NCI-H1694 treated with DMSO at 0.1 percent for 48 hours (cell line): ENCODE measurements around the gene UBA52.
A peak's percentile ranks its signal among the peaks of the same experiment; 100 is the strongest.
"Not testable (repeated sequence)": the region's sequence is repeated elsewhere in the genome, so short reads cannot be mapped to it uniquely, and the experiment has no call there.

Experiments
- DNase-seq: peaks from one replicate; lab custom pipeline; 2025; lab: John Stamatoyannopoulos, UW

The UBA52 gene

DNA sequence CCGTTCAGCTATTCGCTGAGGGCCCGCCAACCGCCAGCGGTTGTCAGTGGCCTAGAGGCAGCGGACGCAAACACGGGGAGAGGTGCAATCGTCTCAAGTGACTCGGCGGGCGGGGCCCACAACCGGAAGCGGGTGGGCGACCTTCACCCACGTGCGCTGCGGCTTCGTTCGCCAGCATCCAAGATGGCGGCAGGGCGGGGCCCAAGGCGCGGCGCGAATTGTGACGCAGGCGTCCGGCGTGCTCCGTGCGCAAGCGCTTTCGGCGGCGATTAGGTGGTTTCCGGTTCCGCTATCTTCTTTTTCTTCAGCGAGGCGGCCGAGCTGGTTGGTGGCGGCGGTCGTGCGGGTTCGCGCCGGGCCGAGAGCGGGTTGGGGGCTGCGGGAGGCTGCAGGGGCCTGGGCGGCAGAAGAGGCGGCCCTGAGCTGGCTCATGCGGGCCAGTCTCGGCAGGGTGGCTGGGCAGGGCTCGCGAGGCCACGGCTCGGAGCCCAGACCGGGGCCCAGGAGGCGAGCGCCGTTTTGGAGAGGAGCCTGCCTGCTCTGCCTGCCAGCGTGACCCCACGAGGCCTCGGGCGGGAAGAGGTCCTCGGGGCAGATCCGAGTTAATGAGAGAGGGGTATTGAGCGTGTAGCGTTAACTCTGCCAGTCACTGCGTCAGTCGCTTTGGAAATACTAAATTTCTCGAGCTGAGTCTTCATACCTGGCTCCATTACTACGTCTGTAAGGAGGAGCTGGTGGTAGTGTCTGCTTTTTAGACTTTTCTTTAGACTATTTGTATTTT is at the start of gene UBA52:
UBA52 (plus strand) TSS at position 294 of the 781 bp plus-strand sequence. CDS start 1,444 bp downstream, outside the sequence.
- DNase-seq, result peak; percentile 96

DNA sequence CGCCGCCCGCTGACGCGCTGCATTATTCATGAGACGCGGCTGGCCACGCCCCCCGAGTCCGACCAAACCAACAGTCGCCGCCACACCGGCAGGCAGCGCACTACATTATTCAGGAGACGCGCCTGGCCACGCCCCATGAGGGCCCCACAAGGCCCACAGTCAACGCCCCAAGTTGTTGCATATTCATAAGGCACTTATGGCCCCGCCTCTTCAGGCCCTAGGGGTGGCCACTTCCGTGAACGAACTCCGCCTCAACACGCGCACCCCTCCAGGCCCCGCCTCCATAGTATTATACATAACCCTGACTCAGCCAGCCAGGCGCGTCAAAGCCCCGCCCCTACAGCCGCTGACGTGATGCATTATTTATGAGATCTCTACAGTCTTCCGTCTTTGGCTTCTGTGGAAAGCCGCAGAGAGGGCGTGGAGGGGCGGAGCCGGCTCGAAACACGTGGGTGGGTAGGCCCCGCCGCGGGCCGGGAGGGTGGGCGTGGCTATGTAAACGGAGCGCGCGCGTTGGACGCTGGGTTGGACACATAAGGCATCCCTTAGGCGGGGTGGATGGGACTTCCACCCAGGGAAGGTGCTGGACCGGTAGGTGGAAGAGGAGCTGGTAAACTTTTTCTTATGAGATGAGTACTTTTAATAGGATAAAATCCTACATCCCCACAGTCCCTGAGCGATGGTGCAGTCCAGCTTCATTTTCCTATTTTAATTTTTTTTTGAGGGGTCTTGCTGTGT is 49.4 kb upstream of the UBA52 start:
- peak; percentile 100 for DNase-seq

DNA sequence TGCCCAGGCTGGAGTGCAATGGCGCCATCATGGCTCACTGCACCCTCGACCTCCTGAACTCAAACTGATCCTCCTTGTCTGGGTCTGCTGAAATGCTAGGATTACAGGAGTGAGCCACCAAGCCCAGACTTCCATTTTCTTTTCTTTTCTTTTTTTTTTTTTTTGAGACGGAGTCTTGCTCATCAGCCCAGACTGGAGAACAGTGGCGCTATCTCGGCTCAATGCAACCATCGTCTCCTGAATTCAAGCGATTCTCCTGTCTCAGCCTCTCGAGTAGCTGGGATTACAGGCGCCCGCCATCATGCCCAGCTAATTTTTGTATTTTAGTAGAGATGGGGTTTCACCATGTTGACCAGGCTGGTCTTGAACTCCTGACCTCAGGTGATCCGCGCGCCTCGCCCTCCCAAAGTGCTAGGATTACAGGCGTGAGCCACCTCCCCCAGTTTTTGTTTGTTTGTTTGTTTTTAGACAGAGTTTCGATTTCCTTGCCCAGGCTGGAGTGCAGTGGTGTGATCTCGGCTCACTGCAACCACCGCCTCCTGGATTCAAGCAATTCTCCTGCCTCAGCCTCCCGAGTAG is 48.7 kb upstream of the UBA52 start:
- not testable (repeated sequence) for DNase-seq

DNA sequence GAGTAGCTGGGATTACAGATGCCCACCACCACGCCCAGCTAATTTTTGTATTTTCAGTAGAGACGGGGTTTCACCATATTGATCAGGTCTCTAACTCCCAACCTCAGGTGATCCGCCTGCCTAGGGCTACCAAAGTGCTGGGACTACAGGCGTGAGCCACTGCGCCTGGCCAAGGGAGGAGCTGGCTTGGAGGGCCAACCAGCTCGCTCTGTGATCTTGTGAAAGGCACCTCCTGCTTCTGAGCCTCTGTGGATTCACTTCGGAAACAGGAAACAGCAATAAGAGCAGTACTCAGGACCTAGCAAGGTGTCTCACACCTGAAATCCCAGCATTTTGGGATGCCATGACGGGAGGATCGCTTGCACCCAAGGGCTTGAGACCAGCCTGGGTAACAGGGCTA is 47.8 kb upstream of the UBA52 start:
- DNase-seq, result no peak

DNA sequence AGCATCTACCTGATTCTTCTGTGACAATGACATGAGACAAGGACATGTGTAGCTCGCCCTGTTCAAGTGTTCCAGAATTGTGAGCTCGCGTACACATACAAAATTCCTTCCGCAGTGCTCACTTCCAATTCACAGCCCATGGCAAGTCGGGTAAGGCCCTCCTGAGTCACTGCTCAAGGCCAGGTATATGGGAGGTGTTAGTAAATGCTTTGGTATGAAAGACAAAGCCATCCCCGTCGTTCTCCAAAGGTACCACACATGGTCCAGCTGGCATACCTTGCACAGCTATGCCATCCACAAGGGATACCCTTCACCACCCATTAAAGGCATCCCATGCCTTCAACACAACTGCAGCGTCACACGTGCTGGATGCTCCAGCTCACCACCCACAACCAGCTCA is 45.3 kb upstream of the UBA52 start:
- no peak for DNase-seq

DNA sequence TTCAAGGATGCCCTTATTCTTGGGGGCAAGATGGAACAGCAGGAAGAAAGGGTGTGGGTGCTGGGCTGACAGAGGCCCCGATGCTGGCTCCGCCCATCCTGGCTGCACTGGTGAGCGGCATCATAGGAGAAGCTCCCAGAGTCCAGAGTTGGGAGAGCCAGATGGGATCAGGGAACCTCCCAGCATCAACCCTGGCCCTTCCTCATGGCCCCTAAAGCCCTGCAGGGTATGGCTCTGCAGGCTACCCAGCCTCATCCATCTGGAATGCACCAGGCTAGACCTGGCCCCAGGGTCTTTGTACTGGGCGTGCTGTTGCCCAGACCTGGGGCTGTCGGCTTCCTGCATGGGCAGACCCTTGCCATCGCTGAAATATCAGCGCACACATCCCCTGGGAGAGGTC is 41.9 kb upstream of the UBA52 start:
- DNase-seq, result peak; percentile 65

DNA sequence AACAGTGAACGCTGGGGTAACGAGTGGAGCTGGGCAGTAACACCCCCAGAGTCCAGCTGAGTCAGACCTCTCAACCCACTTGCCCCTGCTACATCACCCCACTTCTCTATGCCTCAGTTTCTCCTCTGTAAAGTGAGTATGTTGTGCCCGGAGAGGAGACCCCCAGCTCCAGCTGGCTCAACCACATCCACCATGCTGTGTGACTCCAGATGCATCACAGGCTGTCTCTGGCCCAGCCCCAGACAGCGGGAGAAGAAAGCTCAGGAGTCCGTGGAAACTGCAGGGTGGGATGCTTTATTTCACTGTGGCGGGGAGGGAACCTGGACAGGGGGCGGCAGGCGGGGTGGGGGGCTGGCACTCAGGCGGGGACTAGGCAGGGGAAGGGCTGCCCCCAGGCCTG is 40.2 kb upstream of the UBA52 start:
- no peak for DNase-seq

DNA sequence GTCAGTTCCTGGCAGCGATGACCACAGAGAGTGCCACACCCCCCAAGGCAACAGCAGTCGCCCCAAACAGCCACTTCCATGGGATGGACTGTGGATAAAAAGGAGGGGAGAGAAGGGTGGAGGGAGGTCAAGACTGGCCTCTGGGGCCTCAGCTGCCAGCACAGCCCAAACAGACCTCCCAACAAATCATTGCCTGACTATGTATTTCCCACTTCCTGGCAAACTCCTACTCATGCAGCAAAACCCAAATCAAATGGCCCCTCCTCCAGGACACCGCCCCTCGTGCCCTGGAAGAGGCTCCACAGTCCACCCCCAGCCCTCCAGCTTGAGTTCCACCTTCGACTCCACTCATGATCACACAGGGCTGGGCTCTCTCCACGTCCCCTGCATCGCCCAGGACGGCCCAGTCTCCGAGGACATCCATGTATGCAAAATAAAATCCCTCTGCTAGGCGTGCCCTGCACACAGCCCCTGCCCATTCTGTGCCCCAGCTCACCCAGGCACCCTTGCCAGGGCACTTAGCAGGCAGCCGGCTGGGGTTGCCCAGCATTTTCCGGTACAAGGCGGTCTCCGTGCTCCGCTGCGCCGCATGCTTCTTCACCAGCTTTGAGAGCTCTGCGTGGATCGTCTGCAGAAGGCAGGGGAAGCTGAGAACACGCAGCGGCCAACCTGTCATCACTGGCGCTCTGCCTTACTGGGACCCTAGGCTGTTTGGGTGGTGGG is 39.3 kb upstream of the UBA52 start:
- no peak for DNase-seq

DNA sequence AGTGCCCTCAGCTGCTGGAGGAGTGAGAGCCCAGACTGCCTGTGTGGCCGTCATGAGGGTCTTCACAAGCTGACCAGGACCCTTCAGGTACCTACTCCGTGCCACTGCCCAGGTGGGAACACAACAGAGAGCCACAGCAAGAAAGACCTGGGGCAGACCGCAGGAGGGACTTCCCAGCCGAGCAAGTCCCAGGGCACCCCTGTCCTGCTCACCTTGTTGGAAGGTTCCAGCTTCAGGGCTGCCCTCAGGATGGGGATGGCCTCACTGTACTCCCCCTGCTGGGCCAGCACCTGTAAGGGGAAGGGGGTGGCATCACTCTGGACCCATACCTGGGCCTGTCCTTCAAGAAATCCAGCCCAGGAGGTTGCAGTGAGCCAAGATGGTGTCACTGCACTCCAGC is 38.6 kb upstream of the UBA52 start:
- no peak for DNase-seq

DNA sequence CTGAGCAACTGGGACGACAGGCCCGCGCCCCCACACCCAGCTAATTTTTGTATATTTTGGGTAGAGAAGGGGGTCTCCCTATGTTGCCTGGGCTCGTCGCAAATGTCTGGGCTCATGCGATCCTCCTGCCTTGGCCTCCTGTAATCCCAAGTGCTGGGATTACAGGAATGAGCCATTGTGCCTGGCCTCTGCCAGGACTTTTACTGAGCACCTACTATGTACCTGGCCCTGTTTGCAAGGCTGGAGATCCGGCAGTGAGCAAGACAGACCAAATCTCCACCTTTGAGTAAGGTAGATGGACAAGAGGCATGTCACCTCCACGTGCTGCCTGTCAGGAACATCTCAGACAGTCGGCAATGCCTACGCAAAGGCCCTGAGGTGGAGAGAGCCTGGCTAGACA is 35.2 kb upstream of the UBA52 start:
- no peak for DNase-seq

DNA sequence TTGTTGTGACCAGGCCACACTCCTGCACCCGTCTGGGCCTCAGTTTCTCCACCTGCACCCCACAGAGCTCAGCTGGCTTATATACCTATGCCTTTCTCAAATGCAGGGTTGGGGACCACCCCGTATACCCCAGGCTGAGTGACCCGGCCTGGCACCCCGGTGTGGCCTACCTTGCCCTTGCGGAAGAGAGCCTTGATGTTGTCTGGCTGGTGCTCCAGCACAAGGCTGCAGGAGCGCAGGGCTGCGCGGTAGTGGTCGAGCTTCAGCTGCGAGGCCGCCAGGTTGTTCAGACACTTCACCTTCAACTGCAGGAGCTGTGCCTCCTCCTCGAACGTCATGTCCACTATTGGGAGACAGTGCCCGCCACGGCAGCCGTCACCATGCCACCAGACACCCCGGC is 34.2 kb upstream of the UBA52 start:
- DNase-seq, result no peak

DNA sequence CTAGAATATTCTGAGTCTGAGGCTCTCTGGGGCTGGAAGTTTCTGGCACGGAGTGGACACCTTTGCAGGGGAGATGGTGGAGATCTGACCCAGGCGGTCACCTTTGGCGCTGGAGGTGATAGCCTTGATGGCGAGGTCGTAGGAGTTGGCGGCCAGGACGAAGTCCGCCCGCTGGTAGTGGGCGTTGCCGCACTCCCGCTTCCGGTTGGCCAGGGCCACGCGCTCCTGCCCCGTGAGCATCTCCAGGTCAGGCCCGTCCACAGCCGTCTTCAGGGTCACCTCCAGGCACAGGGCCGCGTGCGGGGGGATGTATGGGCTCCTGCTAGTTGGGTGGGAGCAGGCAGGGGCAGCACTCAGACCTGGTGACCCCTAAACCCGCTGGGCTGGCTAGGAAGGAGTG is 33.5 kb upstream of the UBA52 start:
- DNase-seq, result no peak

DNA sequence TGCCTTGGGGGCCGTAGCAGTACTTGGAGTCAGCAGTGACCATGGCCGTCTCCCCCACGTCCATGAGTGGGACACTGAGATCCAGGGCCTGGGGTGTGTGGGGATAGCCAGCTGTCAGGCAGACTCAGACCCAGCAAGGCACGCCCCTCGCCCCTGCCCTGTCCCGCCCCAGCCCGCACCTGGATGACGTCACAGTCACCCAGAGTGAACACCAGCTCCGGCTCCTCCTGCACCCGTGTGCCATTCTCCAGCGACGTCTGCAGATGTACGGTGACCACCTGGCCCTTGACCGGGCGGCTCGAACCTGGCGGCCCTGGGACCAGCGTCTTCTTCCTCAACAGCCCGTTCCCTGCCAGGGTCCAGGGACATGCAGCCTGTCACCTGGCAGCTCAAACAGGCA is 32.3 kb upstream of the UBA52 start:
- DNase-seq, result no peak

DNA sequence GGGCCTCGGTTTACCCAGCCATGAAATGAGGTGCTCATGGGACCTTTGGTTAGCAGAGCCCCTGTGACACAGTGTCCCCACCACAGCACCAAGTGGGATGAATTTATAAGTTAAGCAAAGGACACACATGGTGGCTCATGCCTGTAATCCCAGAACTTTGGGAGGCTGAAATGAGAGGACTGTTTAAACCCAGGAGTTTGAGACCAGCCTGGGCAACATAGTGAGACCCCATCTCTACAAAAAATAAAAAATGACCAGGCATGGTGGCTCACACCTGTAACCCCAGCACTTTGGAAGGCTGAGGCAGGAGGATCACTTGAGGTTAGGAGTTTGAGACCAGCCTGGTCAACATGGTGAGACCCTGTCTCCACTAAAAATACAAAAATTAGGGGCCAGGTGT is 31.5 kb upstream of the UBA52 start:
- DNase-seq, result not testable (repeated sequence)

DNA sequence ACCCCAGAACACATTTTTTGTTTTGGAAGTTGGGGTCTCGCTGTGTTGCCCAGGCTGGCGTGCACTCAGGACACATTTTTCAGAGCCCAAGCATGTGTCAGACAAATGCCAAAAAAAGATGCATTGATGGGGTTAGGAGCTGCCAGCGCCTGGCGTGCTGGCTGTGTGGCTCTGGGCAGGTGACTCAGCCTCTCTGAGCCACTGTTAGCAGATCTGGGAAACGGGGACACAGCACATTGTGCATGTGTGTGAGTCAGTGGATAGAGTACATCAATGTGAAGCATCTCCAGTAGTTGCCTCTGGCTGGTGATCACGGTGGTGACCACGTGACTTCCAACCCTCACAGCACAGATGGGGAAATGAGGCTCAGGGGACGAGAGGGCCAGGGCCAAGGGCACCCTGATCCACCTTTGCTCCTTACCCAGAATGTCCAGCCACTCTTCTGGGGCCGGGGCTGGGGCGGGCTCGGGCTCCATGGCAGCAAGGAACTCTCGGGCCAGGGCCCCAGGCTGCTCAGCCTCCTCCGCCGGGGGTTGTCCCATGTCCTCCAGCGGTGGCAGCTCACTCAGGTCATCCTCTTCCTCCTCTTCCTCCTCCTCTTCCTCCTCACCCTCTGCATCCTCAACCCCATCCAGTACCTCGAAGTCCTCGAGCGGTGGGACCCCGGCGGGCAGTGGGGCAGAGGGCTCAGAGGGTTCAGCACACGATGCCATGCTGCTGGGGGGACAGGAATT is 30.2 kb upstream of the UBA52 start:
- DNase-seq, result no peak

DNA sequence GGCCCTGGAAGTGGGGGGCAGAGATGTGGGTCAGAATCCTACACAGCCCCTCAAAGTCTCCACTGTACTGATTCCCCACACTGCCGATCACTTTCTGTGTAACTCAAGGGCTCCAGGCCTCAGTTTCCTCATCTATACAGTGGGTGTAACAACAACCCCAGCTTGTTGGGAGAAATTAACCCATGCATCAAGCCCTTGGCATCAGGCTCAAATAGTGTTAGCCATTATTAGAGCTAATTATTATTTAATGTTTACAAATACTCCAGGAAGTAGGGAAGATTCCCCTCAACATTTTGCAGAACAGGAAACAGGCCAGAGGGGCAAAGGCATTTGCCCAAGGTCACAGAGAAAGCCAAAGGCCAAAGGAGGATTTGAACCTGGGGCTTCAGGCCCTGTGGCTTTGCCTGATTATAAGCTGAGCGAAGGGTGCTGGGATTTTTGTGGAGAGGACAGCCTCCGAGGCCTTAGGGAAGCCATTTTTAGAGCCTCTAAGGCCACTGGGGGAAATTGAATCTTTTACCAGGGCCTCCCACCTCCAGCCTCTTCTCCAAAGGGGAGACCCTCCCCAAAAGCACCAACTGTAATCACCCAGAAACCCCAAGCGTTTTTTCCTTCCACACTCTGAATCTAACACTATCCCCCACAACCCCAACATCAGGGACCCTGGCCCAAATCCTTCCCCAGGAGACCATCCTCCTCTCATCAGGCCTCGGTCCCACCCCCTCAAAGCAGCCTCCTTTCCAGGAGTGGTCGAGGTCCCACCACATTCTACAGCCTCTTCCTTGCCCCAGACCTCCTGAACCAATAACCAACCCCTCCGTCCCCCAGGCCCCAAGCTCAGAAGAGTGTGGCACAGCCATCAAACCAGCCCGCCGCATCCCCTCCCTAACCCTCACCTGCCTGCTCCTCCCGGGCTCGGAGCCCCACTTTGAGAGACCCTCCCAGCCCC is 29.4 kb upstream of the UBA52 start:
- no peak for DNase-seq

DNA sequence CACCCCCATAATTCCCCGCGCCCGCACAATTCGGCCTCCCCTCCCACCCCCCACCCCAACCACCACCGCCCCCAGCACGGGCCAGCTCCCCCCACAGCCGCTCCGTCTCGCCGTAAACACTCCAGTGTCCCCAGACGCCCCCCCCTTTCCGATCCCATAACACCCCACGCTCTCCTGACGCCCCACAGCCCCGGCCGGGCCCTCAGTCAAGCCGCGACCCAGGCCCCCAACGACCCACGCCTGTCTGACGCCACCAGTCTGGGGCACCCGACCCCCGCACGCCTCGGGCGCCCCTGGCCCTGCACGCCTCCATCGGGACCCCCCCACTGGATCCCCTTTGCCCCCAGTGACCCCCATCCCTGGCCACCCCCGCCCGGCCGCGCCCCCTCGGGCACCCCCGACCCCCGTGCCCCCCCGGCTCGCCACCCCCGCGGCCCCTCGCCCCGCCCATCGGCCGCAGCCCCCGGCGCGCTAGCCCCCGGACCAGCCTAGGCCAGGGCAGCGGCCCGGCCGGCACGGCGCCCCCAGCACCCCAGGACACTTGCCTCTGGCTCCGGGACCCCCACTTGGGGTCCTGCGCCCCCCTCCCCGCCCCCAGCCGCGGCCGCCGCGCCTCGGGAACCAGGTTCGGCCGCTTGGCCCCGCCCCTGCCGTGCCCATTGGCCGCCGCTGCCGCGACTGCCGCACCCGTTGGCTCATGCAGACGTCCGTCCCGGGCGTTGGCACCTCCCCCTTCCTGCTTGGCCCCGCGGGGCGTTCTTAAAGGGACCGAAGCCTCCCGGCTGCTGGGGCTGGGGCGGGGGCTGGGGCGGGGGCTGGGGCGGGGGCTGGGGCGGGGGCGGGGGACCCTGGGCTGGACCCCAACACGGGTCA is 28.5 kb upstream of the UBA52 start, which contains the start of gene FKBP8:
FKBP8 (minus strand) TSS at position 633 of the 873 bp plus-strand sequence. CDS start 1,603 bp downstream, outside the sequence.
- DNase-seq, result peak; percentile 78

DNA sequence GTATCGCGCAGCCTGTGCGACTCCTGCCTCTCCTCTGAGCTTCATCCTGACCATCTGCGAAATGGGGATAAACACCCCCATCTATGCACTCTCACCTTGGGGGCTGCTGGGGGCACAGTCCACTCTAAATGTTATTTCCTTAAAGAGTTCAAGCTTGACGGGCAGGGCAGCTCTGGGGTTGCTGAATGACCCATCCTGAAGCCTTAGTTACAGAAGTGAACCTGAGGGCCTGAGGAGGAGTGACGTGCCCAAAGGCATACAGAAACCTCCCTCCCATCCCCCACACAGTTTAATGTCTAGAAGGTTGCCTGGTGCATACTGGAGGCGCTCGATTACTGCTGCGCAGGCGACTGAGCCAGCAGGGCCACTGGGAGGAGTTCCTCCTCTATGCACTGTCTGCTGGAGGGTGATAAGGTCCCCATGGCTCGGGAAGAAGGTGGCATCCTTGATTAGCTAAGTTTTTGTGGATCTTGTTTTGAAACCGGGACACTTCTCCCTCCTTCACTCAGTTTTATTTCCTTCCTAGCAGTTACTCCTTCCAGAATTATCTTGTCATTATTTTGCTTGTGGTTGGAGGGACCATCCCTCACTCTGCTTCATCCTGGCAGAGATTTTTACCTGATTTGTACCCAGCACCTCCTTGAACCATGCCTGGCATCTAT is 27.7 kb upstream of the UBA52 start:
- DNase-seq, result no peak

DNA sequence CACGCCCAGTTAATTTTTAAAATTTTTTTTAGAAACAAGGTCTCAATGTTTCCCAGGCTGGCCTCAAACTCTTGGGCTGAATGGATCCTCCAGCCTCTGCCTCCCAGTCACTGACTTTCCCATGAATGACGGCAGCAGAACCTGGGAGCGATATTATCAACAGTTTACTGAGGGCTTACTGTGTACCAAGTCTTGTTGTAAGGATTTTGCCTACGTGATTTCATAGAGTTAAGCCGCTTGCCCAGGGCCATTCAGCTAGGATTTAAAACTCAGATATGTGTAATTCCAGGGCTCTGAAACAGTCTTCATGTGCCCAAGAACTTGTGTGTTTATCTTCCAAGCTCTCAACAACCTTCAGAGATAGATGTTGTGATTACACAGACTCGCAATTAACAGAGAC is 20.0 kb upstream of the UBA52 start:
- DNase-seq, result no peak
